Bone marrow (tissue), 2 donors: ENCODE measurements around the gene LAMA3.

ENCODE experiments used
- DNase-seq, 2 donors: peaks; one replicate each; lab custom pipeline; 2025; lab: John Stamatoyannopoulos, UW

Gene LAMA3

GRCh38 chr18:24000613-24001490, 311.6 kb downstream of the LAMA3 start:
- DNase-seq, result no peak

GRCh38 chr18:24002479-24002878, 313.2 kb downstream of the LAMA3 start:
- peak in 1 of 2 donors; percentile 5 for DNase-seq

- no peak for DNase-seq
Observed at GRCh38 chr18:24003288-24003687, 314.0 kb downstream of the LAMA3 start.

- peak in 1 of 2 donors; percentile 8 for DNase-seq
Observed at GRCh38 chr18:24003903-24004640, 314.8 kb downstream of the LAMA3 start.
